Measurements from ENCODE around the gene ADAM12.

Gene ADAM12

GRCh38 chr10:126218174-126218573 is 170.1 kb downstream of the ADAM12 start:
- DNase-seq: no peak
- H2AFZ ChIP-seq (ENCODE audit: insufficient read depth, low read length, poor library complexity): no peak overlapping the region
- H3K4me3 ChIP-seq (ENCODE audit: low read depth, low read length): no peak overlapping the region
- H3K36me3 ChIP-seq (ENCODE audit: control insufficient read depth in 1 of 2, insufficient read depth in 2 of 2, low read length in 2 of 2): no peaks in the 10 kb centered on the region
- no peak overlapping the region for H4K8ac ChIP-seq (ENCODE audit: low read depth, low read length)
- no peak overlapping the region for H3K4me2 ChIP-seq (ENCODE audit: low read length)
- H3K23ac ChIP-seq (ENCODE audit: low read length): no peak overlapping the region
- no CpG with 5 or more reads among the region's 5 CpGs for WGBS (ENCODE audit: extremely low coverage, insufficient coverage, insufficient read length)
- H3K9ac ChIP-seq (ENCODE audit: low read length): no peak overlapping the region
- no peaks in the 10 kb centered on the region for H3K79me2 ChIP-seq (ENCODE audit: control insufficient read depth, insufficient read depth, low read length, poor library complexity)
- H3K27me3 ChIP-seq (ENCODE audit: insufficient read depth, low read length): no peaks in the 10 kb centered on the region
- H4K12ac ChIP-seq (ENCODE audit: low read depth, low read length): no peak overlapping the region
- H2BK5ac ChIP-seq (ENCODE audit: low read depth, low read length, poor library complexity): no peak overlapping the region
- no peak overlapping the region for H3K27ac ChIP-seq (ENCODE audit: low read depth, low read length)
- no peak overlapping the region for H4K91ac ChIP-seq (ENCODE audit: low read depth, low read length)
- H2BK120ac ChIP-seq (ENCODE audit: insufficient read depth, low read length, poor library complexity): no peak overlapping the region
- H3K14ac ChIP-seq (ENCODE audit: low read length): no peak overlapping the region
- no peaks in the 10 kb centered on the region for H3K79me1 ChIP-seq (ENCODE audit: low read length)
- H3K18ac ChIP-seq (ENCODE audit: low read length): no peak overlapping the region
- H3K4me1 ChIP-seq (ENCODE audit: control insufficient read depth in 1 of 2, insufficient read depth in 2 of 2, low read length in 2 of 2): no peaks in the 10 kb centered on the region
- H3K4ac ChIP-seq (ENCODE audit: low read depth, low read length): no peak overlapping the region
- H3K9me3 ChIP-seq (ENCODE audit: insufficient read depth, low read depth, low read length): peaks cover 3% of the 10 kb centered on the region
- no peak overlapping the region for H2AK5ac ChIP-seq (ENCODE audit: low read length)
- H2BK12ac ChIP-seq (ENCODE audit: low read length): no peak overlapping the region

- H2AFZ ChIP-seq (ENCODE audit: insufficient read depth, low read length, poor library complexity): no peak overlapping the region
- H2BK120ac ChIP-seq (ENCODE audit: insufficient read depth, low read length, poor library complexity): no peak overlapping the region
- H3K9ac ChIP-seq (ENCODE audit: low read length): no peak overlapping the region
- no peaks in the 10 kb centered on the region for H3K27me3 ChIP-seq (ENCODE audit: insufficient read depth, low read length)
- no peak overlapping the region for H3K14ac ChIP-seq (ENCODE audit: low read length)
- H3K36me3 ChIP-seq (ENCODE audit: control insufficient read depth in 1 of 2, insufficient read depth in 2 of 2, low read length in 2 of 2): no peaks in the 10 kb centered on the region
- no peaks in the 10 kb centered on the region for H3K79me1 ChIP-seq (ENCODE audit: low read length)
- no peak overlapping the region for H2AK5ac ChIP-seq (ENCODE audit: low read length)
- H3K79me2 ChIP-seq (ENCODE audit: control insufficient read depth, insufficient read depth, low read length, poor library complexity): no peaks in the 10 kb centered on the region
- H3K27ac ChIP-seq (ENCODE audit: low read depth, low read length): no peak overlapping the region
- H2BK12ac ChIP-seq (ENCODE audit: low read length): no peak overlapping the region
- peaks cover 3% of the 10 kb centered on the region for H3K9me3 ChIP-seq (ENCODE audit: insufficient read depth, low read depth, low read length)
- no peak overlapping the region for H4K91ac ChIP-seq (ENCODE audit: low read depth, low read length)
- H3K4me2 ChIP-seq (ENCODE audit: low read length): no peak overlapping the region
- no peak overlapping the region for H2BK5ac ChIP-seq (ENCODE audit: low read depth, low read length, poor library complexity)
- no peak overlapping the region for H3K18ac ChIP-seq (ENCODE audit: low read length)
- no peak overlapping the region for H3K4me3 ChIP-seq (ENCODE audit: low read depth, low read length)
- no peak overlapping the region for H4K8ac ChIP-seq (ENCODE audit: low read depth, low read length)
- no peak overlapping the region for H3K4ac ChIP-seq (ENCODE audit: low read depth, low read length)
- WGBS (ENCODE audit: extremely low coverage, insufficient coverage, insufficient read length): no CpG with 5 or more reads among the region's 4 CpGs
- no peak for DNase-seq
- H3K4me1 ChIP-seq (ENCODE audit: control insufficient read depth in 1 of 2, insufficient read depth in 2 of 2, low read length in 2 of 2): no peaks in the 10 kb centered on the region
- H4K12ac ChIP-seq (ENCODE audit: low read depth, low read length): no peak overlapping the region
- no peak overlapping the region for H3K23ac ChIP-seq (ENCODE audit: low read length)
Measured at GRCh38 chr10:126216632-126216961, 171.7 kb downstream of the ADAM12 start.

- Histone ChIP-seq H3K36me3 (ENCODE audit: control insufficient read depth in 1 of 2, insufficient read depth in 2 of 2, low read length in 2 of 2) (no peaks in the 10 kb centered on the region), H4K8ac (ENCODE audit: low read depth, low read length) (no peak overlapping the region), H4K12ac (ENCODE audit: low read depth, low read length) (no peak overlapping the region), H3K18ac (ENCODE audit: low read length) (no peak overlapping the region), H2BK5ac (ENCODE audit: low read depth, low read length, poor library complexity) (no peak overlapping the region), H3K9me3 (ENCODE audit: insufficient read depth, low read depth, low read length) (peaks cover 3% of the 10 kb centered on the region), H2BK120ac (ENCODE audit: insufficient read depth, low read length, poor library complexity) (no peak overlapping the region), H2AFZ (ENCODE audit: insufficient read depth, low read length, poor library complexity) (no peak overlapping the region), H3K23ac (ENCODE audit: low read length) (no peak overlapping the region), H3K4me2 (ENCODE audit: low read length) (no peak overlapping the region), H3K79me2 (ENCODE audit: control insufficient read depth, insufficient read depth, low read length, poor library complexity) (no peaks in the 10 kb centered on the region), H3K9ac (ENCODE audit: low read length) (no peak overlapping the region), H3K14ac (ENCODE audit: low read length) (no peak overlapping the region), H2BK12ac (ENCODE audit: low read length) (no peak overlapping the region), H3K79me1 (ENCODE audit: low read length) (no peaks in the 10 kb centered on the region), H3K27me3 (ENCODE audit: insufficient read depth, low read length) (no peaks in the 10 kb centered on the region), H4K91ac (ENCODE audit: low read depth, low read length) (no peak overlapping the region), H3K4me1 (ENCODE audit: control insufficient read depth in 1 of 2, insufficient read depth in 2 of 2, low read length in 2 of 2) (no peaks in the 10 kb centered on the region), H3K27ac (ENCODE audit: low read depth, low read length) (no peak overlapping the region), H3K4ac (ENCODE audit: low read depth, low read length) (no peak overlapping the region), H2AK5ac (ENCODE audit: low read length) (no peak overlapping the region), H3K4me3 (ENCODE audit: low read depth, low read length) (no peak overlapping the region)
- WGBS (ENCODE audit: extremely low coverage, insufficient coverage, insufficient read length): no CpG with 5 or more reads among the region's 11 CpGs
- DNase-seq: no peak
Measured at GRCh38 chr10:126215746-126216631, 172.3 kb downstream of the ADAM12 start.

GRCh38 chr10:126214679-126215078 is 173.6 kb downstream of the ADAM12 start:
- Histone ChIP-seq H3K4ac (ENCODE audit: low read depth, low read length) (no peak overlapping the region), H4K91ac (ENCODE audit: low read depth, low read length) (no peak overlapping the region), H3K4me2 (ENCODE audit: low read length) (no peak overlapping the region), H3K23ac (ENCODE audit: low read length) (no peak overlapping the region), H4K8ac (ENCODE audit: low read depth, low read length) (no peak overlapping the region), H3K14ac (ENCODE audit: low read length) (no peak overlapping the region), H2AFZ (ENCODE audit: insufficient read depth, low read length, poor library complexity) (no peak overlapping the region), H3K27ac (ENCODE audit: low read depth, low read length) (no peak overlapping the region), H3K4me1 (ENCODE audit: control insufficient read depth in 1 of 2, insufficient read depth in 2 of 2, low read length in 2 of 2) (no peaks in the 10 kb centered on the region), H2BK12ac (ENCODE audit: low read length) (no peak overlapping the region), H3K9me3 (ENCODE audit: insufficient read depth, low read depth, low read length) (peaks cover 3% of the 10 kb centered on the region), H3K4me3 (ENCODE audit: low read depth, low read length) (no peak overlapping the region), H2AK5ac (ENCODE audit: low read length) (no peak overlapping the region), H3K79me1 (ENCODE audit: low read length) (no peaks in the 10 kb centered on the region), H3K9ac (ENCODE audit: low read length) (no peak overlapping the region), H3K36me3 (ENCODE audit: control insufficient read depth in 1 of 2, insufficient read depth in 2 of 2, low read length in 2 of 2) (no peaks in the 10 kb centered on the region), H4K12ac (ENCODE audit: low read depth, low read length) (no peak overlapping the region), H3K27me3 (ENCODE audit: insufficient read depth, low read length) (no peaks in the 10 kb centered on the region), H3K18ac (ENCODE audit: low read length) (no peak overlapping the region), H3K79me2 (ENCODE audit: control insufficient read depth, insufficient read depth, low read length, poor library complexity) (no peaks in the 10 kb centered on the region), H2BK120ac (ENCODE audit: insufficient read depth, low read length, poor library complexity) (no peak overlapping the region), H2BK5ac (ENCODE audit: low read depth, low read length, poor library complexity) (no peak overlapping the region)
- no CpG with 5 or more reads among the region's 8 CpGs for WGBS (ENCODE audit: extremely low coverage, insufficient coverage, insufficient read length)
- no peak for DNase-seq

All from trophoblast cell (in vitro differentiated cells and primary cell).